ENCODE results near the gene BEND5.

Gene BEND5

DNA sequence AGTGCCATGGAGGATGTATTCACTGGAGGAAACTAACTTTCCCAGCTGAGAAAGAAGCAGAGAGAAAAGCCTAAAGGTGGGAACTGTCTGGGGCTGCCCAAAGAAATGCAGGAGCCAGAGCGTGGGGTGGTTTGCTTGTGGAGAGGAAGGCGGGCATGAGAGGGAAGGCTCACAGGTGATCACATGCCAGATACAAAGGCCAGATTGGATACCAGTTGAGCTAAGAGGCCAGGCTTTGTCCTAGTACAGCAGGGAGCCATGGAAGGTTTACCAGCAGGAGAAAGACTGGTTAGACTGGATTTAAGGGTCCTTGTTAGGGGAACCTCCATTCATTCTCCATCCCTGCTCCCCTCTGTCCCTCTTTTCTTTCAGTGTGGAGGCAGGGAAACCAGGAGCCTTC is 66.4 kb downstream of the BEND5 start:
- Histone ChIP-seq H3K36me3 (ENCODE audit: control insufficient read depth, insufficient read depth, low read length) (no peaks in the 10 kb centered on the region), H3K27me3 (ENCODE audit: control insufficient read depth, insufficient read depth, low read length) (no peaks in the 10 kb centered on the region), H3K4me1 (ENCODE audit: control insufficient read depth, insufficient read depth, low read length) (no peaks in the 10 kb centered on the region)

DNA sequence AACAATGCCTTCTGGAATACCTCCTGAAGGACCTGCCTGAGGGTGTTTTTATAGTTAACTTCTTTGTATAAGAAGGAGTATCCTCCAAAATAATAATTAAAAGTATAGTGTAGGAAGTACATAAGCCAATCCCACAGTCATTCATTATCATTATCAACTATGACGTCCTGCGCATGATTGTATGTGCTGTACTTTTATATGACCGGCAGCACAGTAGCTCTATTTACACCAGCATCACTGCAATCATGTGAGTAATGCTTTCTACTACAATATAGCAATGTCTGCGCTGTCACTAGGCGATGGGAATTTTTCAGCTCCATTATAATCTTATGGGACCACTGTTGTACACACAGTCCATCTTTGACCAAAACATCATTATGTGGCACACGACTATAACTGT is 72.0 kb downstream of the BEND5 start:
- Histone ChIP-seq H3K4me3 (ENCODE audit: low read length) (no peak overlapping the region), H3K36me3 (ENCODE audit: control insufficient read depth, insufficient read depth, low read length) (no peaks in the 10 kb centered on the region), H3K4me1 (ENCODE audit: control insufficient read depth, insufficient read depth, low read length) (no peaks in the 10 kb centered on the region), H3K27ac (ENCODE audit: low read depth, low read length) (no peak overlapping the region), H3K9ac (ENCODE audit: low read length) (no peak overlapping the region), H3K27me3 (ENCODE audit: control insufficient read depth, insufficient read depth, low read length) (no peaks in the 10 kb centered on the region)

More for the DNA sequence above, 66.4 kb downstream of the BEND5 start:
- no peak overlapping the region for H3K9ac ChIP-seq (ENCODE audit: low read length)
- no peak overlapping the region for H3K4me3 ChIP-seq (ENCODE audit: low read length)
- no peak overlapping the region for H3K27ac ChIP-seq (ENCODE audit: low read depth, low read length)

GRCh38 chr1:48701445-48701844 is 75.2 kb downstream of the BEND5 start:
- no peaks in the 10 kb centered on the region for H3K4me1 ChIP-seq (ENCODE audit: control insufficient read depth, insufficient read depth, low read length)
- no peaks in the 10 kb centered on the region for H3K36me3 ChIP-seq (ENCODE audit: control insufficient read depth, insufficient read depth, low read length)
- no peaks in the 10 kb centered on the region for H3K27me3 ChIP-seq (ENCODE audit: control insufficient read depth, insufficient read depth, low read length)
- no peak overlapping the region for H3K4me3 ChIP-seq (ENCODE audit: low read length)
- H3K9ac ChIP-seq (ENCODE audit: low read length) = no peak overlapping the region
- no peak overlapping the region for H3K27ac ChIP-seq (ENCODE audit: low read depth, low read length)

DNA sequence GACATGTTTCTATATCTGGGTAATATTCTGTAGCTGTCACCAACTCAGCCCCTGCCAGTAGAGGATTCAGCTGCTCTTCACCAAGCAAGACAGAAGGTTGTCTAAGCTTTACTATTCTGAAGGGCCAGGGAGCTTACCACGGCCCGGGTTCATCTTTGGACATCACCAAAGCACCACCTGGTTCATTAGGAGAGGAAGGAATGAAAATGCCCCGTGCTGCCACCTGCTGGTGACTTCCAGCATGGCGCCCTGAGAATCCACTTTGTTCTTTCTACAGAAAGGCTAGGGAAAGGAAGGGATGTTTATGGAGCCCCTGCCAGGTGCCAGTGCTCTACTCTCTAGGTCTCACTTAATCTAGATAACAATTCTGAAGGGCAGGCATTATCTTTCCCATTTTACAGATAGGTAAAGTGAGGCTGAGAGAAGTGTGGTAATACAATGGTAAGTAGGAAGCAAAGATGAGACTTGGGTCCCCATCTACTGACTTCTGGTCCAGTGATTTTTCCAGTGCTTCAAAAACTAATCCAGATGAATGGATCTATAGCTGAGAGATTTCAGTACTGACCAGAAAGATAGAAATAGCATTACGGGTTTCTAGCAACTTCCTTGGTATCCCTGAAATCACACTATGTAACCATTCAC is 79.5 kb downstream of the BEND5 start:
- H3K4me1 ChIP-seq (ENCODE audit: control insufficient read depth, insufficient read depth, low read length) = no peaks in the 10 kb centered on the region
- H3K27ac ChIP-seq (ENCODE audit: low read depth, low read length) = no peak overlapping the region
- no peaks in the 10 kb centered on the region for H3K36me3 ChIP-seq (ENCODE audit: control insufficient read depth, insufficient read depth, low read length)
- no peak overlapping the region for H3K9ac ChIP-seq (ENCODE audit: low read length)
- H3K27me3 ChIP-seq (ENCODE audit: control insufficient read depth, insufficient read depth, low read length) = no peaks in the 10 kb centered on the region
- H3K4me3 ChIP-seq (ENCODE audit: low read length) = no peak overlapping the region

GRCh38 chr1:48695161-48695560 is 81.5 kb downstream of the BEND5 start:
- no peak overlapping the region for H3K27ac ChIP-seq (ENCODE audit: low read depth, low read length)
- no peak overlapping the region for H3K4me3 ChIP-seq (ENCODE audit: low read length)
- H3K9ac ChIP-seq (ENCODE audit: low read length) = no peak overlapping the region
- no peaks in the 10 kb centered on the region for H3K4me1 ChIP-seq (ENCODE audit: control insufficient read depth, insufficient read depth, low read length)
- H3K27me3 ChIP-seq (ENCODE audit: control insufficient read depth, insufficient read depth, low read length) = no peaks in the 10 kb centered on the region
- no peaks in the 10 kb centered on the region for H3K36me3 ChIP-seq (ENCODE audit: control insufficient read depth, insufficient read depth, low read length)

DNA sequence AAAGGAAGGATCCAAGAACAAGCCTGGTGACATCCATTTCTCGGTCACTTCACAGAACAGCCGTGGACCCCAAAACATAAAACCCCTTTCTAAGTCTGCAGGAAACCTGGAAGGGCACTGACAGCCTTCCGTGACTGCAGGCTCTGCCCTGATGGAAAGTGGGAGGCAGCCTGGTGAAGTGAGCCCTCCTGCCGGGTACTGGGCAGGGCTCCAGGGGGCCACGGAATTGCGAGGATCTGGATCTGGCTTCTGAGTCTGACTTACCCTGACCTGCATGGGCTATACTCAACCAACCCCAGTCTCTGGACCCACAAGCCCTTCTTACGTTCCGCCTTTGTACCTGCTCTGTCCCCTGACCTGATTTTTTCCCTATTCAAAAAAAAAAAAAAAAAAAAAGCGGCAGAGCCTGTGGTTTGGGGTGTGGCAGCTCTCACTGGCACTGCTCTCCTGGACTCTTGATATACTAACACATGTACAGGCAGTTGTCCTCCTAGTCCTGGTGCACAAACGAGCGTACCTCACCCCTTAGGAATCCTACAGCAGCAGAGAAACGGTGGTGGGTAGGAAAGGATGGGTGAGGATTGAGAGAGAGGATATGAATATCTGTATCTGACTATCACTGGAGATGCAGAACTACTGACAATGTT is 82.9 kb downstream of the BEND5 start:
- no peak overlapping the region for H3K9ac ChIP-seq (ENCODE audit: low read length)
- H3K27me3 ChIP-seq (ENCODE audit: control insufficient read depth, insufficient read depth, low read length) = no peaks in the 10 kb centered on the region
- H3K4me1 ChIP-seq (ENCODE audit: control insufficient read depth, insufficient read depth, low read length) = no peaks in the 10 kb centered on the region
- H3K36me3 ChIP-seq (ENCODE audit: control insufficient read depth, insufficient read depth, low read length) = no peaks in the 10 kb centered on the region
- no peak overlapping the region for H3K4me3 ChIP-seq (ENCODE audit: low read length)
- H3K27ac ChIP-seq (ENCODE audit: low read depth, low read length) = no peak overlapping the region

GRCh38 chr1:48693180-48693579 is 83.5 kb downstream of the BEND5 start:
- no peaks in the 10 kb centered on the region for H3K27me3 ChIP-seq (ENCODE audit: control insufficient read depth, insufficient read depth, low read length)
- no peaks in the 10 kb centered on the region for H3K36me3 ChIP-seq (ENCODE audit: control insufficient read depth, insufficient read depth, low read length)
- no peaks in the 10 kb centered on the region for H3K4me1 ChIP-seq (ENCODE audit: control insufficient read depth, insufficient read depth, low read length)
- no peak overlapping the region for H3K27ac ChIP-seq (ENCODE audit: low read depth, low read length)
- H3K9ac ChIP-seq (ENCODE audit: low read length) = no peak overlapping the region
- H3K4me3 ChIP-seq (ENCODE audit: low read length) = no peak overlapping the region

- Histone ChIP-seq H3K4me1 (ENCODE audit: control insufficient read depth, insufficient read depth, low read length) (no peaks in the 10 kb centered on the region), H3K4me3 (ENCODE audit: low read length) (no peak overlapping the region), H3K27ac (ENCODE audit: low read depth, low read length) (no peak overlapping the region), H3K9ac (ENCODE audit: low read length) (no peak overlapping the region), H3K27me3 (ENCODE audit: control insufficient read depth, insufficient read depth, low read length) (no peaks in the 10 kb centered on the region), H3K36me3 (ENCODE audit: control insufficient read depth, insufficient read depth, low read length) (no peaks in the 10 kb centered on the region)
These were observed 84.5 kb downstream of the BEND5 start for GRCh38 chr1:48692235-48692634.

DNA sequence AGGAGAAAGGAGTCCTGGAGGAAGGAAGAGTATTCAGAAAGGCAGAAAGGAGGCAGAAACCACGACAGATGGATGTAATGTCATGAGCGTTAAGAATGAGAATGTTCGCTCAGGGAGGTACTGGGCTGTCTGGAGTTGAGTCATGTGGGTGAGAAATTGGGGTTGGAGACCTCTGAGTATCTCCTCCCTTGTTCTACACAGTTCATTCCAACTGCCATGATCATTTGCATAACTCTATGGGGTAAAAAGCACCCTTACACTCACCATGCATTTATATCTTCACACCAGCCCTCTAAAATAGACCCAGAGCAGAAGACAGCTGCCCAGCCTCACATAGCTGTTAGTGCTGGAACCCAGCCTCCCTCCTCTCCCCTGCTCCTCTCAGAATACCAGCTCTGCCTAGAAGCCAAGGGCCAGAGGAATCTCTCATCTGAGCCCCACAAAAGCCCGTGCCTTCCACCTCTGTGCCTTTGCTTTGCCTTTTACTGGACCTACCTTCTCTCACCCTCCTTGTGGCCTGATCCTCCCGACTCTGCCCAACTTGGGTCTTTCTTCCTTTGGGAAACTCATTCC is 85.2 kb downstream of the BEND5 start:
- H3K36me3 ChIP-seq (ENCODE audit: control insufficient read depth, insufficient read depth, low read length) = no peaks in the 10 kb centered on the region
- no peak overlapping the region for H3K9ac ChIP-seq (ENCODE audit: low read length)
- H3K27ac ChIP-seq (ENCODE audit: low read depth, low read length) = no peak overlapping the region
- H3K4me3 ChIP-seq (ENCODE audit: low read length) = no peak overlapping the region
- no peaks in the 10 kb centered on the region for H3K4me1 ChIP-seq (ENCODE audit: control insufficient read depth, insufficient read depth, low read length)
- H3K27me3 ChIP-seq (ENCODE audit: control insufficient read depth, insufficient read depth, low read length) = no peaks in the 10 kb centered on the region

GRCh38 chr1:48688102-48688760 is 88.5 kb downstream of the BEND5 start:
- no peak overlapping the region for H3K4me3 ChIP-seq (ENCODE audit: low read length)
- no peak overlapping the region for H3K27ac ChIP-seq (ENCODE audit: low read depth, low read length)
- no peaks in the 10 kb centered on the region for H3K36me3 ChIP-seq (ENCODE audit: control insufficient read depth, insufficient read depth, low read length)
- H3K27me3 ChIP-seq (ENCODE audit: control insufficient read depth, insufficient read depth, low read length) = no peaks in the 10 kb centered on the region
- H3K9ac ChIP-seq (ENCODE audit: low read length) = no peak overlapping the region
- no peaks in the 10 kb centered on the region for H3K4me1 ChIP-seq (ENCODE audit: control insufficient read depth, insufficient read depth, low read length)

GRCh38 chr1:48687282-48688045 is 89.2 kb downstream of the BEND5 start:
- Histone ChIP-seq H3K9ac (ENCODE audit: low read length) (no peak overlapping the region), H3K4me1 (ENCODE audit: control insufficient read depth, insufficient read depth, low read length) (no peaks in the 10 kb centered on the region), H3K27ac (ENCODE audit: low read depth, low read length) (no peak overlapping the region), H3K4me3 (ENCODE audit: low read length) (no peak overlapping the region), H3K27me3 (ENCODE audit: control insufficient read depth, insufficient read depth, low read length) (no peaks in the 10 kb centered on the region), H3K36me3 (ENCODE audit: control insufficient read depth, insufficient read depth, low read length) (no peaks in the 10 kb centered on the region)

- H3K36me3 ChIP-seq (ENCODE audit: control insufficient read depth, insufficient read depth, low read length) = no peaks in the 10 kb centered on the region
- no peaks in the 10 kb centered on the region for H3K4me1 ChIP-seq (ENCODE audit: control insufficient read depth, insufficient read depth, low read length)
- no peaks in the 10 kb centered on the region for H3K27me3 ChIP-seq (ENCODE audit: control insufficient read depth, insufficient read depth, low read length)
- no peak overlapping the region for H3K4me3 ChIP-seq (ENCODE audit: low read length)
- H3K27ac ChIP-seq (ENCODE audit: low read depth, low read length) = no peak overlapping the region
- H3K9ac ChIP-seq (ENCODE audit: low read length) = no peak overlapping the region
These were observed 90.5 kb downstream of the BEND5 start for GRCh38 chr1:48686159-48686558.
